GOT3 (cell line): ENCODE measurements around the gene CHEK2.
"Not testable (repeated sequence)": the region's sequence is repeated elsewhere in the genome, so short reads cannot be mapped to it uniquely, and the experiment has no call there.

Source experiments
- DNase-seq: peaks from one replicate; lab custom pipeline; 2025; ENCODE audit warnings: mixed read lengths; lab: John Stamatoyannopoulos, UW

The CHEK2 gene

DNA sequence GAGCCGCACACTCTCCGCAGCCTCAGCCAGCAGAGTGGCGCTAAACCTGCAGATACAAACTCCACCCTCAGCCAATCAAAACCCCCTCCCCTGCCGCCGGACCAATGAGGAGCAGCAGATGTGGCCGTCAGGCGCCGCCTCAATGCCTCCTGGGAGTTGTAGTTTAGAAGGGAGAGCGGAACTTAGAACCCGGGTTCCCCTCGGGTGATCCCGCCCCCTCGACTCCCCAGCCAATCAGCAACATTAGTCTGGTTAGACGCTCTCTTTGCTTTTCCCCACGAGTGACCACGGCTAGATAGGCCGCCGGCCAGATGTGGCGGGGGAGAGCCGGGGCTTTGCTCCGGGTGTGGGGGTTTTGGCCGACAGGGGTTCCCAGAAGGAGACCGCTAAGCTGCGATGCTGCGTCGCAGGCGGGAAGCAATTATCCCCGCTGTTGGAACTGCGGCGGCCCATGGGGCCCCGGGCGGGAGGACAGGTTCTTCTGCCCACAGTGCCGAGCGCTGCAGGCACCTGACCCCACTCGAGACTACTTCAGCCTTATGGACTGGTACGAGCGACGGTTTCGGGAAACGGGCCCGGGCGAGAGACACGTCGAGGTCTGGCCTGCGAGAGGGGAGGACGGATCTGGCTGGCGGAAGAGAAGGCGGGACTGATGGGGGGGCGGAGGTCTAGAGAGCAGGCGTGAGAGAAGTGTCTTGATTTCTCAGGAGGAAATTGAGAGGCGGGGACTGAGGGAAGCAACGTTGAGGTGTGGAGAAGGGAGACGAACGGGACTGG is at the start of gene CHEK2, which contains the start of gene HSCB:
TSS of gene CHEK2 (minus strand) at position 36 of the 777 bp plus-strand sequence. CDS start 7,099 bp downstream, outside the sequence.
TSS of gene HSCB (plus strand) at position 255 of the 777 bp plus-strand sequence. CDS start at position 312, 57 bp downstream.
- peak; percentile 92 for DNase-seq

DNA sequence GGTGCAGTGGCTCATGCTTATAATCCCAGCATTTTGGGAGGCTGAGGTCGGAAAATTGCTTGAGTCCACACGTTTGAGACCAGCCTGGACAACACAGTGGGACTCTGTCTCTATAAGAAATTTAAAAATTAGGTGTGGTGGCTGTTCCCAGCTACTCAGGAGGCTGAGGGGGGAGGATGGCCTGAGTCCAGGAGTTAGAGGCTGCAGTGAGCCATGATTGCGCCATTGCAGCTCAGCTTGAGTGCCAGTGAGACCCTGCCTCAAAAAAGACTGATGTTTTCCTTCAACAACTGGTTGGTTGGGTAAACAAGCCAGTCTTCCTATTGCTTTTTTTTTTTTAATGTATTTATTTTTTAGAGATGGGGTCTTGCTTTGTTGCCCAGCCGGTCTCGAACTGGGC is 49.5 kb upstream of the CHEK2 start:
- no peak for DNase-seq

DNA sequence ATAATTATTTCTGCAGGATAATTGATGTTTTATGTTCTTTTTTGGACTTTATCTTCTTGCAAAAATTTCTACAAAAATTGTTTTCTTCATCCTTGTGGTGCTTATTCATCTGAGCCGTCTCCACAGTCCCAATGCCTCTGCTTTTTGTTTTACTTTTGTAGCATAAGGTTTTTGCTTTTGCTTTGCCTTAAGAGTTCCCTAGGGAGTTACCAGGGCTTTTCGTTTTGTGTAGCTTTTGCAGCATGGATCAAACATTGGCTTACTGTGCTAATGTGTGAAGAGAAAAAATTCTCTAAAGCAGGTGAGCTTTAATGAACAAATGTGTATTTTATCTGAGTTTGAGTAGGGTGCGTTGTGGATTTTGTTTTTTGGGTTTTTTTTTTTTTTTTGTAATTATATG is 47.0 kb upstream of the CHEK2 start:
- DNase-seq = no peak

DNA sequence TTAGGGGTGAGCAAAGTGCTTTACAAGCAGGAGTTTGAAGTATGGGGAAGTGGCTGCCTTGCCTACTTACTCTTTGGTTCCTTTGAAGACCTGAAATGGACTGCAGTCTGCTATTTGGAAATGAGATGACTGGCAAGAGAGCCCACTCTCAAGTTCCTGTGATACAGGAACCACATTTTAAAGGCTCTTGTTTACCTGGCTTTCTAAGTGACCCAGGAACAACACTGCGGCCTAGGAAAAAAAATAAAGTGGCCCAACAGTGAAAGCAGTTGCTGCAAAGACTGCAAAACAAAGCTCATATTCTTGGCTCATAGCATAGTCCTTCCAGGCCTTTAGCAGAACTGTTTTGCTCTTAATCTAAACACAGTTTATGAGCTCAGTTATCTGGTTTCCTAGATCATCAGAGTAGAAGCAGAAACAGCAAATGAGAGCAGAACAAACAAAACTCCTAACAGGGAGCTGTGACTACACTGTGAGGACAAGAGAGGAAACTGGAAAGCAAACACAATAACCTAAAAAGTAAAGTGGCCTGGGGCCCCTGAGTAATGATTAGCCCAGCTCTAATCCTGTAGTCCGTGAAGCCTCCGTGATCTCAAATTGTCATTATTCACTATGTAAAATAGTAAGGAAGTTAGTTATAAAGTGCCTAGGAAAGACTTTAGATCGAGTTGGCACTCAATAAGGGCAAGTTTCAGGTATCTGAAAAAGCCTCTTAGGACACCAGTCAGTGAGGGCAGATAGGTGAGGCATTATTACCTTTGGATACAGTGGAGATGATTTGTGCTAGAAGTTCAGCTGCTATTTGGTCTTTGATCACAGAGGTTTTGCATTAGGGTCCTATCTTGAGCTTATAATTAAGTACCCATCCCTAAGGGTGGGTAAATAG is 42.4 kb upstream of the CHEK2 start:
- DNase-seq = no peak

DNA sequence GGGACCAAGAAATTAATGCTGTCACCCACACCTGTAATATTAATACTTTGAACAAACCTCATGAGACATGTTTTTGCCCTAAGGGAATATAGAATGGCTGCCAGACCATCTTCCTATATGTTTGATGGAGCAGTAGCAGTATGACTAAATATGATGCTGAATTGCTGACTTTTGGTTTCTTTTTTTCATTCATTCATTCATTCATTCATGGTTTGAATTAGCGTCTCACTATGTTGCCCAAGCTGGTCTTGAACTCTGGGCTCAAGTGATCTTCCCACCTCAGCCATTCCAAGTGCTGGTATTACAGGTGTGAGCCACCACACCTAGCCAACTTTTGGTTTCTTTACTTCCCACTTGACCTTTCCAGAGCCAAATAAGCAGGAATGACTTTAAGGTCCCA is 38.7 kb upstream of the CHEK2 start:
- DNase-seq = no peak

DNA sequence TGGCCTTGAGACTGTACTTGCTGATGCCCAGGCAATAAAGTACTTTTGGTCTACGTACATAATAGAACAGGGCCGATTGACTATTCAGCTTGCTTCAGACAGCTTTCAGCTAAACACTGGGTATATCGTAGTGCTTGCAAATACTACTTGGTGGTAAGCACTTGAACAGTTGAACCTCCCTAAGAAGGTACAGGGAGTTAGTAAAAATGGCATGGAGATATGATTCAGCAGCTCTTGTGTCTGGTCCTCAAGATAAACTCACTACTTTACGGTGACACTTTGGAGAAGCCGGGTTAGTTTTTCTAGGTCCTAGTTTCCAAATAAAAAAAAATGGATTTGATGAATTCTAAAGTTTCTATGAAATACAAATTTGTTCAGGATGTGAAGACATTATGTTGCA is 38.2 kb upstream of the CHEK2 start:
- no peak for DNase-seq

DNA sequence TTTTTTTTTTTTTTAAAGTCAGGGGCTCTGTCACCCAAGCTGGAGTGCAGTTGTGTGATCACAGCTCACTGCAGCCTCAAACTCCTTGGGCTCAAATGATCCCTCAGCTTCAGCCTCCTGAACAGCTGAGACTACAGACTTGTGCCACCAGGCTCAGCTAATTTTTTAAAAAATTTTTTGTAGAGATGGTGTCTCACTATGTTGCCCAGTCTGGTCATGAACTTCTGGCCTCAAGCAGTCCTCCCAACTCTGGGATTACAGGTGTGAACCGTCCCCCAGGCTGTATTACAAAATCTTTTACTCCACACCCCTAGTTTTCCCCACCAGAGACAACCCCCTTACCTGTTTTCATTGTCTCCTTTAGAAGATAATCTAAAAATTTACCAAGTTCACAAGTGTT is 32.8 kb upstream of the CHEK2 start:
- no peak for DNase-seq

DNA sequence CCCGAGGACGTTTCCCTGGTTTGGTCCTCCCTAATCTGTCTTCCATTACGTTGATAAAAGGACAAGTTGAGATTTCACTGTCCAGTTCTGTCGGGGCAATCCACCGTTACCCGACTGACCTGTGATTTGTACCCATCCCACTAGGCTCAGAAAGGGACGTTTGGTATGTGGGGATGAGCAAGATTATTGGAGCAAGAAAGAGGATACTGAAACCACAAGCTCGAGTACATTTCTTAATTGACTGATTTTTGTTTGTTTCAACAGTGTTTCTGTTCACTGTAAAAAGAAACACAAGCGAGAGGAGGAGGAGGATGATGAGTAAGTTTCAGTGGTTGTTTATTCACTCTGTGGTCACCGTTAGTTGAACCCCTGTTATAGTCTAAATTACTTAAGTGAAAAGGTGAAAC is 31.8 kb upstream of the CHEK2 start:
- no peak for DNase-seq

DNA sequence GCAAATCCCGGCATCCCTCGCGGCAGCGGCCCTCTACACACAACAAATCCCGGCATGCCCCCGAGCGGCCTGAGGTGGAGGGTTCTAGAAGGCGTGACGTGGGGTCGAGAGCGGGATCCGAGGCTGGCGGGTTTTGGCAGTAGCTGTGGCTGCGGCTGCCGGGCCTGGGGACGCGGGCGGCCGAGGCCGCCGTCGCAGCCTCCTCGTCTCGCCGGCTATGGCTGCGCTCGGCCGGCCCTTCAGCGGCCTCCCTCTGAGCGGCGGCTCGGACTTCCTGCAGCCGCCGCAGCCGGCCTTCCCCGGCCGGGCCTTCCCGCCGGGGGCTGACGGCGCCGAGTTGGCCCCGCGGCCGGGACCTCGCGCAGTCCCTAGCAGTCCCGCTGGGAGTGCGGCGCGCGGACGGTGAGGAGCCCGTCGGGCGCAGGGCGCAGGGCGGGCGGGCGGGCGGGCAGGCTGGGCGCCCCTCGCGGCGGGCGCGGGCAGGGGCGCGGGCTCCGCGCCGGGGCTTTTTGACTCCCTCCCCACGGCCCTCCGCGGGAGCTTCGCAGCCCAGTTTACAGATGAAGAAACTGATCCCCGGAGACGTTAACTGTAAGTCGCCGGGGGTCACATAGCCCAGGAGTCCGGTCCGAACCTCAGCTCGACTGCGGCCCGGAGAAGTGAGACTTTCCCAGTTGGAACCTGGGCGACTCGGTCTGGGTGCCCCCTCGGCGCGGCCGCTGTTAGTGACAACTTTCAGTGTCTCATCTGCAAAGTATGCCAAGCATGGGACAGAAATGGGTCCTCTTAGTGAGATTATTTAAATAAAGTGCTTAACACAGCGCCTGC is 31.2 kb upstream of the CHEK2 start, which contains the start of gene CCDC117:
TSS of gene CCDC117 (plus strand) at position 63 of the 828 bp plus-strand sequence. CDS start at position 218, 155 bp downstream.
- DNase-seq = peak; percentile 57

DNA sequence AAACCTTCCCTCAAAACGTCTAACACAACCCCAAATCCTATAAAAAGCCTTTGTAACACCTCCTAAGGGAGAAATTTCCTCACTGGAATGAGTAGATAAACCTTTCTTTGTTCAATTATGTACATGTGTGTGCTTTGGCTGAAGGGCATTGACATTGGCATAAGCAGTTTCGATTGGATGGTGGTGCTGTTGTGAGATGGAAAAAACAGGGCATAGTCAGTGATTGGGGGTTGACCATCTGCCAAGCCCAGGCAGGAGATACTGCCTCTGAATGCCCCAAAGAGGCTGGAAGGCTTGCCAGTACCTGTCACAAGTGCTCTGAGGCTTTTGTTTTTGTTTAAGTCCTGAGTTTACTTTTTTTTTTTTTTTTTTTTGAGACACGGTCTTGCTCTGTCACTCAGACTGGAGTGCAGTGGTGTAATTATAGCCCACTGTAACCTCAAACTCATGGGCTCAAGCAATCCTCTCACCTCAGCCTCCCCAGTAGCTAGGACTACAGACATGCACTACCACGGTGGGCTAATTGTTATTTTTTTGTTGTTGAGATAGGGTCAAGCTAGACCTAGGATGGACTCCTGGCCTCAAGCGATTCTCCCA is 29.7 kb upstream of the CHEK2 start:
- no peak for DNase-seq

DNA sequence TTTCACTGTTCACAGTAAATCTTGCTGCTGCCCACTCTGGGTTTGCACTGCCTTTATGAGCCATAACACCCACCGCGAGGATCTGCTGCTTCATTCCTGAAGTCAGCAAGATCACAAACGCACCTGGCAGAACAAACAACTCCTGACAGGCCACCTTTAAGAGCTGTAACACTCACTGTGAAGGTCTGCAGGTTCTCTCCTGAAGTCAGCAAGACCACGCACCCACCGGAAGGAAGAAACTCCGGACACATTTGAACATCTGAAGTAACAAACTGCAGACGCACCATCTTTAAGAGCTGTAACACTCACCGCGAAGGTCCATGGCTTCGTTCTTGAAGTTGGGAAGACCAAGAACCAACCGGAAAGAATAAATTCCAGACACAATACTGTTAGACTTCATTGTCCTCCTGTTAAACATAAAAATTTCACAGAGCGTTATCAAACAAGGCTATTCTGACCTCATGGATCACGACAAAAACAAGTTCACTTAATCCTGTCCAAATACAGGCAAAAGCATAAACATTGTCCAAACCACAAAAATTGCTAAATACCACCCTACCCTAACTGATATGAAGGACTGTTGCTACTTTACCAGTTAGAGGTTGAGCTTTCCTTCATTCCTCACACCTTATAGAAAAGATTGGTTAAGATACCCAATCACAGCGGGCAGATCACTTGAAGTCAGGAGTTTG is 27.9 kb upstream of the CHEK2 start:
- DNase-seq = no peak

DNA sequence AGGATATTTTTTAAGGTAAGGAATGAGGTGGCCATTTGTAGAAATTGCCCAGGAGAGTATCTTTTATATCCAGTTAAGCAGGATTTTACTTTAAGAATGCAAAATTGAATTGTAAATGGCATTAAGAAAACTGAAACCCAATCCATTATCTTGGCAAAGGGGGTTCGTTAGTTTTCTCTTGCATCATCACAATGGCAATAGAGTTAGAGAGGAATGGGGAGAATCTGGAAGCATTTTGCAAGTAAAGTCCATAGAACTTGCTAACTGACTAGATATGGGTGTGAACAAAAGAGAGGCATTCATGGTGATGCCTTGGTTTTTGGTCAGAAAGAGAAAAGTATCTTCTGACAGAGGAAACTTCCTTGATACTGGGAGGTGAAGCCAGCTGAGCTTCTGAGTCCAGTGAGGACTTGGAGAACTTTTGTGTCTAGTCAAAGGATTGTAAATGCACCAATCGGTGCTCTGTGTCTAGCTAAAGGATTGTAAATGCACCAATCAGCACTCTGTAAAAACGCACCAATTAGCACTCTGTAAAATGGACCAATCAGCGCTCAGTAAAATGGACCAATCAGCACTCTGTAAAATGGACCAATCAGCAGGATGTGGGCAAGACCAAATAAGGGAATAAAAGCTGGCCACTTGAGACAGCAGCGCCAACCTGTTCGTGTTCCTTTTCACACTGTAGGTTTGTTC is 27.2 kb upstream of the CHEK2 start:
- no peak for DNase-seq

DNA sequence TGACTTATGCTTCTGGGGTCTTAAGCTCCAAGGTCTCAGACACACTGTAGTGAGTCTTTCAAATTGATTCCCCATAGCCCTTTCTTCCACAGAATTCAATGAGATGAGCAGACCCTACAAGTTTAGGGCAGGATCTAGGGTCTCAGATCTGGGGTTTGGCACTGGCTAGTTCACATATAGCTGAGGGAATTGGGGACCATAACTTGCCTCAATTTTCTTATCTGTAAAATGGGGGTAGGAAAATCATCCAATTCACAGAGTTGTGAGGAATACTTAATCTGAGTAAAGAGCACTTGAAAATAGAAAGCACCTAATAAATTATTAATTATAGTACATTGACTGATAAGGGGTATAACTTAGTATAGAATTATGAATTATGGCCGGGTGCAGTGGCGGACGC is 25.0 kb upstream of the CHEK2 start:
- no peak for DNase-seq

DNA sequence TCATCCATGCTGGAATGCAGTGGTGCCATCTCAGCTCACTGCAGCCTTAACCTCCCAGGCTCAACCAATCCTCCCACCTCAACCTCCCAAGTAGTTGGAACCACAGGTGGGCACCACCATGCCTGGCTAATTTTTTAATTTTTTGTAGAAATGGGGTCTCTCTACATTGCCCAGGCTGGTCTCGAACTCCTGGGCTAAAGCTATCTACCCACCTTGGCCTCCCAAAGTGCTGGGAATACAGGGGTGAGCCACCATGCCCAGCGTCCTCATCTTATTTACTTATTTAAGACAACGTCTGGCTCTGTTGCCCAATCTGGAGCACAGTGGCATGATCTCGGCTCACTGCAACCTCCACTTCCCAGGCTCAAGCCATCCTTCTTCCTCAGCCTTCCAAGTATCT is 20.4 kb upstream of the CHEK2 start:
- DNase-seq = not testable (repeated sequence)

DNA sequence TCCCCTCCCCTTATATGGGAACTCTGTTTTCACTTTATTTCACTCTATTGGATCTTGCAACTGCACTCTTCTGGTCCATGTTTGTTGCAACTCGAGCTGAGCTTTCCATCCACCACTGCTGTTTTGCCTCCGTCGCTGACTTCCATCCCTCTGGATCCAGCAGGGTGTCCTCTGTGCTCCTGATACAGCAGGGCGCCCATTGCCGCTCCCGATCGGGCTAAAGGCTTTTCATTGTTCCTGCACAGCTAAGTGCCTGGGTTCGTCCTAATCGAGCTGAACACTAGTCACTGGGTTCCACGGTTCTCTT is 19.8 kb upstream of the CHEK2 start:
- DNase-seq = no peak

DNA sequence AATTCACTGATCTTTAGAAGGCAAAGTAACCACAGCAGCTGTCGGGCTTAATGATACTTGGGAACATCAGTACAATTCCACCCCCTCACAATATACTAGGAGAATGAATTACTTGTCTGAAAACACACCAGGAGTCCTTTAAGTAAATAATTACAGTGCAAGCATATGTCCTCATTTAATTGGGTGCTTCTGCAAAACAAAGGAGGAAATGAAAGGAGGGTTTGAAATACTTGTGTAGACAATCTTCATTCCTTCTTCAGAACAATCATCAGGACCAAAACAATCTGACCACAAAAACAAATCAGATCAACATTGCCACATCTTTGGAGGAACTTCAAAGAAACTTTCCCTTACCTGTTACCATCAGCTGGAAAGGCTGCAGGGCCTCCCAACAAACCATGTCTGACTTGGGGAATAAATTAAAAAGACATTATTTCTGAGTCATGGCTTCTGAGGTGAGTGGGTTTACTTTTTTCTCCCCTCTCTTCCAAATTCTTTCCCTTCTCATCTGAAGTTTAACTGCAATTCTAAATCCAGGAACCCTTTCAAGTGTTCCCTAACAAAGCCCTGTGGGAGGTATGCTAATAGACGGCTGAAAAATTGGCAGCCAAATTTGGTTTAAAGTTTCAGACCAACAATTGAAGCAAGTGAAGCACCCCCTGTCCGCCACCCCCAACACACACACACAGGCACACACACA is 18.4 kb upstream of the CHEK2 start:
- no peak for DNase-seq

DNA sequence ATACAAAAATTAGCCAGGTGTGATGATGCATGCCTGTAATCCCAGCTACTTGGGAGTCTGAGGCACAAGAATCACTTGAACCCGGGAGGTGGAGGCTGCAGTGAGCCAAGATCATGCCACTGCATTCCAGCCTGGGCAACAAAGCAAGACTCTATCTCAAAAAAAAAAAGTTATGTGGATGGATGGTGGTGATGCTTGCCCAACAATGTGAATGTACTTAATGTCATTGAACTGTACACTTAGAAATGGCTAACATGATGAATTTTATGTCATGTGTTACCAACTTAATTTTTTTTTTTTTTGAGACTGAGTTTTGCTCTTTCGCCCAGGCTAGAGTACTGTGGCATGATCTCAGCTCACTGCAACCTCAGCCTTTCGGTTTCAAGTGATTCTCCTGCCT is 12.9 kb upstream of the CHEK2 start:
- DNase-seq = not testable (repeated sequence)

DNA sequence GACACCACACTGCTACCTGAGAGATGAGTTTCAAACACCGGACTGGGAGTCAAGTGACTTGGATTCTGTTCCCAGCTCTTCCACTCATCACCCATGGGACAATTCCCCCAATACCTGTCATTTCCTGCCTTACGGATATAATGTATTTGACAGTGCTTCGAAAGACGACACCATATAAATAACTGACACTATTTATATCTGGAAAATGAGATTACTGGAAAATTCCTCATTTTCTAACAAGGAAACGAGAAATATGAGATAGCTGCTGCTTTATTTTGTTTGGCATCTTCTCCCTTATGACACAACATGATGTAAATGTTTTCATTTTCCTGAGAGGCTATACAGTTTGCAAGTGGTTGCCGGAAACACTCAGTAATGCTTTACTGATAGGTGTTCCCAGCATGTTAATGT is 8.9 kb upstream of the CHEK2 start:
- DNase-seq = no peak

DNA sequence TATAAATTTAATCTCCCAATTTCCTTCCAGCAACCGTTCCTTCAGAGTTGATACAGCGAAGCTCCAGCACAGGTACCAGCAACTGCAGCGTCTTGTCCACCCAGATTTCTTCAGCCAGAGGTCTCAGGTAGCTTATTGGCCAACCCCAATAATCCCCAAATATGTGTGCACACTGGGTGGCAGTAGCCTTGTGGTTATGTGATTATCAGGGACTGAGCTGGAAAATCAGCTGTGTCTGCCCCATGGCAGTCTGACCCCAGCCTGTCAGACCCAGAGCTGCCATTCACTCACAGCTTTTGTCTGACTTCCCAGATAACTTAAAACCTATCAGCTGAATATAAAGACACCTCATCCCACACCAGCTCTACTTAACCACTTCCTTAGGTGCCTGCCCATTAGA is 2.2 kb upstream of the CHEK2 start:
- no peak for DNase-seq

DNA sequence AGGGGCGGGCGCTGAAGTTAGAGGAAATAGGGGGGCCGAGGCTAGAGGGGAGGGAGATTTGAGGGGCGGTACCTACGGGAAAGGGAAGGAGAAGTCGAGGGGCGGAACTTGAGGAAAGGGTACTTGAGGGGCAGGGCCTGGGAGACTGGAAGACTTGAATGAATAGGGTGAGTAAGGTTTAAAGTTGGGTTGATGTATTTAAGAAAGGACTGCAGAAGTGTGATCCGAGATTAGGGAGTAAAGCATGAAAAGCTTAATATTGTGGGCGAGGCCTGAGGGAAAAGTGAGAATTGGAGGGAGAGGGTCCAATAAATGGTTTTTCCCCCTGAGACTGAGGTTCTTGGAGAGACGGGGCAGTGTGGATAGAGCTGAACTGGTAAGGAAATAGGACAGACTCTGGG is 942 bp upstream of the CHEK2 start:
- no peak for DNase-seq
